Glutamatergic neuron (in vitro differentiated cells): ENCODE data around the gene DDX19B. TPM values are rescaled to one million over a fixed set of nuclear protein-coding genes. Genes with fewer than 3 reads are reported as not detected.

Source experiments
- DNase-seq: peaks from one replicate; pipeline ENCODE4 v3.0.0; 2022
- H3K27ac Mint-ChIP-seq: one replicate; pipeline ENCODE4 v1.8.0; 2020; ENCODE audit warnings: mild to moderate bottlenecking, mixed read lengths, inconsistent platforms; ENCODE audit not compliant: unreplicated experiment
- H3K27me3 Mint-ChIP-seq: one replicate; pipeline ENCODE4 v1.8.0; 2020; ENCODE audit warnings: mild to moderate bottlenecking, moderate library complexity, mixed read lengths, inconsistent platforms; ENCODE audit not compliant: unreplicated experiment
- H3K36me3 Mint-ChIP-seq: one replicate; pipeline ENCODE4 v1.8.0; 2020; ENCODE audit warnings: mild to moderate bottlenecking, mixed read lengths, inconsistent platforms; ENCODE audit not compliant: unreplicated experiment
- H3K4me1 Mint-ChIP-seq: one replicate; pipeline ENCODE4 v1.8.0; 2020; ENCODE audit warnings: mild to moderate bottlenecking, low read depth, mixed read lengths, inconsistent platforms; ENCODE audit not compliant: unreplicated experiment
- H3K4me3 Mint-ChIP-seq: one replicate; pipeline ENCODE4 v1.8.0; 2020; ENCODE audit warnings: mild to moderate bottlenecking, mixed read lengths, inconsistent platforms; ENCODE audit not compliant: unreplicated experiment
- H3K9me3 Mint-ChIP-seq: one replicate; pipeline ENCODE4 v1.8.0; 2020; ENCODE audit warnings: mild to moderate bottlenecking, moderate library complexity, mixed read lengths, inconsistent platforms; ENCODE audit not compliant: unreplicated experiment
- total RNA-seq: library from RNA; stranded (reverse); fragmentation: NEBNext Ultra II Directional; extraction: Animal tissue kit (Norgen Biotek cat#: 25700); gene quantifications from one replicate; pipeline ENCODE4 v1.2.1, GENCODE V29; 2021; ENCODE audit not compliant: unreplicated experiment
- TF ChIP-seq, protein P1 (sequence below): fragments of 200-600 bp; sonication (generic); IDR thresholded peaks from one replicate; pipeline ENCODE4 v1.5.0; 2021; ENCODE audit not compliant: partially characterized antibody, unreplicated experiment

The DDX19B gene
- total RNA-seq, 1 donor from 2014 or later = 50.4 TPM

DNA sequence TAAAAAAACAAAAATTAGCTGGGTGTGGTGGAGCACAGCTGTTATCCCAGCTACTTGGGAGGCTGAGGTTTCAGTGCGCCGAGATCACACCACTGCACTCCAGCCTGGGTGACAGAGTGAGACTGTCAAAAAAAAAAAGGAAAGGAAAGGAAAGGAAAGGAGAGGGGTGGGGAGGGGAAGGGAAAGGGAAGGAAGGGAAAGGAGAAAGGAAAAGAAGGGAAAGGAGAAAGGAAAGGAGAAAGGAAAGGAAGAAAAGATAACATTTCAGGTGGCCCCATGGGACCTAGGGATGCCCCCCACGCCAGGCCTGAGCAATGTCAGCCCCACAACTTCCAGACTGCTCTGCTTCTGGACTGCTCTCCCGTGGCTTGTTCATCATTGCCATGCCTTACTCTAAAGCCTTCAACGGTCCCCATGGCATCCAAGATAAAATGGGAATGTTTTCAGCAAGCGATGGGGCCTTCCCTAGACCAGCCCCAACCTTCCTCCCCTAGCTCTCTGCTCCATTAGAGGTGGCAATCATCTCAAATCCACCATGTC lies 84.5 kb downstream of the DDX19B start:
- Mint-ChIP-seq H3K9me3 (peaks cover 19% of the 10 kb centered on the region), H3K27me3 (peaks cover 8% of the 10 kb centered on the region), H3K27ac (no peak overlapping the region), H3K4me1 (peaks cover 6% of the 10 kb centered on the region), H3K4me3 (no peak overlapping the region), H3K36me3 (peaks cover 10% of the 10 kb centered on the region)
- DNase-seq = no peak
- TF ChIP-seq, protein P1, sequence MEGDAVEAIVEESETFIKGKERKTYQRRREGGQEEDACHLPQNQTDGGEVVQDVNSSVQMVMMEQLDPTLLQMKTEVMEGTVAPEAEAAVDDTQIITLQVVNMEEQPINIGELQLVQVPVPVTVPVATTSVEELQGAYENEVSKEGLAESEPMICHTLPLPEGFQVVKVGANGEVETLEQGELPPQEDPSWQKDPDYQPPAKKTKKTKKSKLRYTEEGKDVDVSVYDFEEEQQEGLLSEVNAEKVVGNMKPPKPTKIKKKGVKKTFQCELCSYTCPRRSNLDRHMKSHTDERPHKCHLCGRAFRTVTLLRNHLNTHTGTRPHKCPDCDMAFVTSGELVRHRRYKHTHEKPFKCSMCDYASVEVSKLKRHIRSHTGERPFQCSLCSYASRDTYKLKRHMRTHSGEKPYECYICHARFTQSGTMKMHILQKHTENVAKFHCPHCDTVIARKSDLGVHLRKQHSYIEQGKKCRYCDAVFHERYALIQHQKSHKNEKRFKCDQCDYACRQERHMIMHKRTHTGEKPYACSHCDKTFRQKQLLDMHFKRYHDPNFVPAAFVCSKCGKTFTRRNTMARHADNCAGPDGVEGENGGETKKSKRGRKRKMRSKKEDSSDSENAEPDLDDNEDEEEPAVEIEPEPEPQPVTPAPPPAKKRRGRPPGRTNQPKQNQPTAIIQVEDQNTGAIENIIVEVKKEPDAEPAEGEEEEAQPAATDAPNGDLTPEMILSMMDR = no peak

Other genes with a start within 250 kb of the DDX19B start
- 19.1 TPM for gene PDPR, start 184.9 kb upstream of the DDX19B start, total RNA-seq
- gene CLEC18C, start 125.4 kb upstream of the DDX19B start, total RNA-seq = 0.66 TPM
- gene EXOSC6, start 47.2 kb upstream of the DDX19B start, total RNA-seq = 62.8 TPM
- gene AARS1, start 9.7 kb upstream of the DDX19B start, total RNA-seq = 179 TPM
- gene DDX19A, start 47.7 kb downstream of the DDX19B start, total RNA-seq = 33.0 TPM
- 134 TPM for gene ST3GAL2, start 139.9 kb downstream of the DDX19B start, total RNA-seq
- 15.4 TPM for gene FCSK, start 155.4 kb downstream of the DDX19B start, total RNA-seq
- gene COG4, start 224.4 kb downstream of the DDX19B start, total RNA-seq = 70.8 TPM
- 278 TPM for gene SF3B3, start 224.6 kb downstream of the DDX19B start, total RNA-seq